Hepatic stellate cell (primary cell): Measurements from ENCODE around the gene PYROXD2.
"Not testable (repeated sequence)": the region's sequence is repeated elsewhere in the genome, so short reads cannot be mapped to it uniquely, and the experiment has no call there.

Experiments
- DNase-seq: peaks from one replicate; pipeline ENCODE4 v3.0.0; 2011; ENCODE audit warnings: low spot score

Gene PYROXD2

DNA sequence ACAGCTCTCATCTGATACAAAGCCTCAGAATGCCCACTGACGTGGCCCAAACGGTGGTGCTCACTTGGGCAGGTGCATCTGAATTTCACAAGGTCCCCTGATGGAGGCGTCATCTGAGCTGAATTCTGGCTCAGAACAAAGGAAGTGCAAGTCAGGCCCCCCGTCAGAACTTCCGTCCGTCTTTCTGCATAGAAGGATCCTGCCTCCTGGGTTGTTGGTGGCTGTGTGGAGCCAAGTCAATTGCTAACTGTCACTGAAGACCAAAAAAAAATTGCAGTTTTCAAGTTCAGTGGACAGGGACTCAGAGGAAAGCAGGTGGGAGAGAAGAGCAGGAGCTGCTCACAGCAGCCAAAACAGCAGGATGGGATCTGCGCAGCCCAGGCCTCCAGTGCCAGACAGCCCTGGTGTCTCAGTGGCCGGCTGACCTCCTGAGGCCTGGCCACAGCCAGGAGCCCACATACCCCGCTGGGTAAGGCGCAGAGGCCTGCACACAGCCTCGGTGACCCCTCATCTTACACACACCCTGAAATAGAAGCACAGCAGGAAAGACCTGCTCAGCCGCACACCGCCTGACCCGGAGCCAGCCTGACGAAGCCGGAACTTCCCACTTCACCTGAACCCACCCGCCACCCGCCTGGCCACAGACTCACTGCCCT, 49.4 kb downstream of the PYROXD2 start:
- no peak for DNase-seq

- no peak for DNase-seq
These were observed 50.4 kb downstream of the PYROXD2 start for GRCh38 chr10:98364432-98365102.

DNA sequence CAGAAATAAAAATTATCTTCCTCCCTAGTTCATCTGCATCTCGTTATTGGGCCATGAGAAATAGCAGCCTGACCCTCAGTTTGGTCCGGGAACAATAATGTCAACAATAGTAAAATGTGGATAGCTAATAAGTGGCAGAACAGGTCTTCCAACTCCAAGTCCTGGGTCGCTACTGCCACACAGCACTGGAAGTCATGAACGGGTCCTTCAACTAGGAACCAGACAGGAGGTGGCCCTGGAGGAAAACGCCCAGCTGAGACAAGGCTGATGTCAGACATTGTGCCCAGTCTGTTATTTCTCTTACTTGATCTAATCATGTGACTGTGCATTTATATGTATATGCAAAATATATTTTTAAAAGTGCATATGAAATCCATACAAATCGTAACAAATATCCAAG, 51.8 kb downstream of the PYROXD2 start:
- no peak for DNase-seq

- peak; percentile 97 for DNase-seq
These were observed 53.6 kb downstream of the PYROXD2 start for GRCh38 chr10:98361131-98362025.

DNA sequence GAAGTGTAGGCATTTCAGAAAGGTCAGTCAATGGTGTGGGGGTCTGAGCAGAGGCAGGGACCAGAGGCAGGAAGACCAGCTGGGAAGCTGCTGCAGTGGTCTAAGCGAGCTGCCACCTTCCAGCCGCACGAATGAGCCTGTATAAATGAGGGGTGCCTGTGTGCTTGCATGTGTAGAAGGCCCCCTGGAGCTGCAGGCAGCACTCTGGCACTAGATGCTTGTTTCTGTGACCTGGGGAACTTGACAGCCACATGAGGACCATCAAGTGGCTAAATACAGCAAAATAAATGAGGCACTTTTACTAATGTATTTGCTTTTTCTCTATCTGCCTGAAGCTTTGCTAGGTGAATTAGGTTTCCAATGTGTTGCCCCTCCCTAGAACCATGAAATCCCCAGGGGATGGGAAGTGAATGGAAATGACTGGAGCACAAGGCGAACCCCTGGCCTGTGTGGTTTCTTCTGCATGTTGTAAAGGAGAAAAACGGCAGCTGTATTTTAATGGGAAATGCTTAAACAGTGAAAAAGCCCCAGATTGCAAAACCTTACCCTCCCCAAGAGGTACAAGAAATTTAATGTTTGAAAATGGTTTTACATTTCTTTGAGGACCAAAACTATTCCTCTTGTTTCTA, 57.7 kb downstream of the PYROXD2 start:
- peak; percentile 60 for DNase-seq

DNA sequence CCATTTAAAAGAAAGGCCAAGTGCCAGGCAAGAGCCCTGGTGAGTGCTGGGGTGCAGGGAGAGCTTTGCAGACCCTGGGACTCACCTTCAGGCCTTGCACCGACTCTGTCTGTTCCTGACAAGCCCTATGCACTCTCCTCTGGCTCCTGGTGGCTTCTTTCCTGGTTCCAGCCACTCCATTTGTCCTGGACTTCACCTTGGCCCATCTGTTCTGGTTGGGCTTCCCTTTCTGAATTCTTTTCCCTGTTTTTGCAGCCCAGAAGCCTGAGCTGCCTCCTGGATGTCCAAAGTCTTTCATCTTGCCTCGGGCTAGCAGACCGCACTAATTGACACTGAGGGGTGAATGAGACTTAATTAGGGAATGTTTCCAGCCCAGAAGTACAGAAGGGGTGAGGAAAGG, 60.5 kb downstream of the PYROXD2 start:
- no peak for DNase-seq

- no peak for DNase-seq
These were observed 61.8 kb downstream of the PYROXD2 start for GRCh38 chr10:98353170-98353569.

DNA sequence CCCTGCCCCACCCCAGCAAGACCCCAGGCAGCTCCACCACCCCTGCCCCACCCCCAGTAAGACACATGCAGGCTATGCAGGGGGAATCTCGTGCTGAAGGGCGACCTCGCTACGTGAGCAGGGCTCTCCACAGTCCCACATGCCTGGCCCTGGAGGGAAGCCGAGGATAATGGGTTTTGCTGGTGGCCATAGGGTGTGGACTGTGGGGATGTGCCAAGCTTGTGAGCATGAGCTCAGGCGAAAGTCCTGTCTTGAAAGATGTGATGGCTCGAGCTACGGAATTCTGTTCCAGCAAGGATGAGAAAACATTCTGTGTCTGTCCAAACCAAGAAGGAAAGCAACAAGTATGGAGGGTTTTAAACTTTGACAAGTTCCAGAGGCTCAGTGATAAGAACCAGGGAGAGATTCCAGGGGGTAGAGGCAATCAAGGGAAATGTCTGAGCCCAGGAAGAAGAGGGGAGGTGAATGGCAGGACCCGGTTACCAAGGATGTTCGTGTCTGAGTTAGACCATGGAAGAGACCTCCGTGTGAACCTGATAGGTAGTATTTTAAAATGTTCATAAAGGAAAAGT, 63.1 kb downstream of the PYROXD2 start:
- no peak for DNase-seq

DNA sequence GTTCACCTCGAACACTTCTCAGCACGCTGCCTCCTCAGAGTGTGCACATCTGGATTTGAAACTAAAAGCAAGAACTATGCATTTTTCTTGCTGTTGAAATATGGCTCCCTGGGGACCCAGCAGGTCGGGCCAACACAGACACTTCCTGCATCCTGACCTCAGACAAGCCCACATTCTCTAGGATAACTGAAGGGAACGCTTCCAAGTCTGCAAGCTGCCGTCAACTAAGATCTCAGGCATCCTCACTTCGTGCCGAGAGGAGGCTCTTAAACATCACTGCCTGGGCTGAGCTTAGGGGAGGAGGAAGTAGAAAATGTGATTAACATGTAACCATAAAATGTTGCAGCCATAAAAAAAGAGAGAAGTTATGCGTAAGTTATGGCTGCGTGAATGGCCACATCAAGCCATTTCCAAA, 65.5 kb downstream of the PYROXD2 start:
- DNase-seq, result peak; percentile 97

- DNase-seq, result no peak
These were observed 68.1 kb downstream of the PYROXD2 start for GRCh38 chr10:98346847-98347246.

GRCh38 chr10:98344589-98345038, 70.4 kb downstream of the PYROXD2 start:
- no peak for DNase-seq

- DNase-seq, result not testable (repeated sequence)
These were observed 73.3 kb downstream of the PYROXD2 start for GRCh38 chr10:98341701-98342100.

DNA sequence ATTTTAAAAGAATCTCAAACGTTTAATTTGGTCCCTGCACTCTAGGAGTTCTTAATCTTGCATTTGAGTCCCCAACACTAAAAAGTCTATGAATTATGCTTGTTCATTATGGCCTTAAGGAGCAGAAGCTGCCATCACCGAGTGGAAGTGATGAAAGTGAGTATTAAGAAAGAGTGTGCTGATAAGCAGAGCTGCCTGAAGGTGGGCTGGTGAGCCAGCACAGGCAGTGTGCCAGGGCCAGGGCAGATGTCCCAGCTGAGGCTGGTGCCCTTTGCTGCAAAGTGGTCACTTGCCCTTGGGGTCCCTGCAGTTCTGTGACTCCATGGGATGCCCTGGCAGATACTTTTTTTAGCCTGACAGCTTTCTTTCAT, 74.1 kb downstream of the PYROXD2 start:
- DNase-seq, result no peak

DNA sequence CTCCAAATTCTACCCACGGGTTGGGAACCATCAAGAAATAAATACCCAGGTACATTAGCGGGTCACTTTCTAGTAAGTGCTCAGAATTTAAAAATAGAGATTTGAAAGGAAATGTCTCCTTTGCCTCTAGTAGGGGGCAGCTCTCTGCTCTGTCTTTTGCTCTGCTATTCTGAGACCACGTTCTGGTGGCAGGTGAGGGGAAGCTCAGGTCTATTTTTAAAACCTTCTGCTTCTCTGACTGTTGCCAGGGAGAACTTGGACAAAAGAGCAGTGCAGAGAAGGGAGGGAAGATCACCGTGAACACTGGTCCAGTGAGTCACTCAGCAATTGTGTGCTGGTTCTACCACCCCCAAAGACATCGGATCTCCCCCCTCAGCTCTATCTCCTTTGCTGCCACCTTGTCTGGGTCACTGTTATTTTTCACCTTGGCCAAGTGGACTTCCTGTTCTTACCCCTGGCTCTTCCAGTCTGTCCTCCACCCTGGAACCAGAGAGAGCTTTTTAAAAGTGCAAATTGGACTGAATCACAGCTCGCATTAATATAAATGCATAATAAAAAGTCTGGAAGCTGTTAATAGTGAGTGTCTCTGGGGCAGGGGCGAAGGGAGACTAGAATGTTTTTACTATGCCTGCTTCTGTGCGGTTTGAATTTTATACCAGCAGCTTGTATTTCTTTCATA, 74.6 kb downstream of the PYROXD2 start:
- no peak for DNase-seq

DNA sequence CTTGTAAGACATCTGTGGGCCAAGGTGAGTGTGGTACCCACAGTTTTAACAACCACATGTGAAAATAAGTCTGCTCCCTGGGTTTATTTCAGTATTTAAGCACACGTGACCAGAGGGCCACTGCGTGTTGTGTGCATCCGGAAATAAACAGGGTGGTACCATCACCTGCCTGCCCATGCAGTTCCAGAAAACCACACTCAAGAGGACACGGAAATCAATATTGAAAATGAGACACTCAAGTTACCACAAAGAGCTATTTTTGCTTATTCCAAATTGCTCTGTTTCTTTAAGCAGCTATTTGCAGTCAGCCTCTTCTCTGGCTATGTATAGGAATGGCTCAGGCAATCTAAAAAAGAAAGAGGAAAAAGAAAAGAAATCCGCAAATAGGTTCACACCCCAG, 75.2 kb downstream of the PYROXD2 start:
- no peak for DNase-seq

GRCh38 chr10:98338896-98339295, 76.1 kb downstream of the PYROXD2 start:
- DNase-seq, result no peak

DNA sequence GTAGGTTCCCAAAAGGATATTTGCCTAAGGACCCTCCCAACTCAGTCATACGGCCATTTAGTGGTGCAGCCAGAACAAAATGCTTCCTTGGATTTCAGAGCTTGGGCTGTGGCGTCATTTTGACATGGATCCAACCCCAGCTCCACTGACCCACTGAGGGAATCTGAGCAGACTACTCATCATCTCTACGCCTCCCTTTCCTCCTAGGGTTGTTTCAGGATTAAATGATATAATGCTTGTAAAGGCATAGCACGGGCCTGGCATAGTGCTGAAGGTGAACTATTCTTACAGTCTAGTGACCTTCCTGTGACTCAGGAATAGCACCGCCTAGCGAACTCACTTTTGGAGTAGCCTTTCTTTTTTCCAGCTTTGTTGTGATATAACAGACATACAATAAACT, 76.7 kb downstream of the PYROXD2 start:
- no peak for DNase-seq

GRCh38 chr10:98337484-98337883, 77.5 kb downstream of the PYROXD2 start:
- DNase-seq, result no peak
